GM19467 (cell line): ENCODE measurements around the gene FN3K.

Experiments used
- ATAC-seq: cut with Tn5 transposase; IDR thresholded peaks from one replicate; pipeline ENCODE4 v1.9.1; 2021; ENCODE audit warnings: mild to moderate bottlenecking, moderate library complexity; ENCODE audit not compliant: unreplicated experiment

The FN3K gene

GRCh38 chr17:82793974-82794630 lies 58.7 kb downstream of the FN3K start:
- ATAC-seq: no peak

- ATAC-seq: no peak
These were observed 59.5 kb downstream of the FN3K start for GRCh38 chr17:82794781-82795482.

GRCh38 chr17:82795615-82796014 lies 60.2 kb downstream of the FN3K start:
- no peak for ATAC-seq

- ATAC-seq: no peak
These were observed 61.6 kb downstream of the FN3K start for GRCh38 chr17:82797061-82797460.

- no peak for ATAC-seq
These were observed 63.3 kb downstream of the FN3K start for GRCh38 chr17:82798752-82799151.

GRCh38 chr17:82799591-82799990 lies 64.2 kb downstream of the FN3K start:
- no peak for ATAC-seq
